ENCODE data around the gene DPYD.
A peak's percentile ranks its signal among the peaks of the same experiment; 100 is the strongest.

DPYD gene

GRCh38 chr1:97677702-97678101 is 243.1 kb downstream of the DPYD start:
- DNase-seq (ENCODE audit: low spot score), result no peak
- H3K27ac ChIP-seq, result no peak overlapping the region
- TF ChIP-seq, protein P1, sequence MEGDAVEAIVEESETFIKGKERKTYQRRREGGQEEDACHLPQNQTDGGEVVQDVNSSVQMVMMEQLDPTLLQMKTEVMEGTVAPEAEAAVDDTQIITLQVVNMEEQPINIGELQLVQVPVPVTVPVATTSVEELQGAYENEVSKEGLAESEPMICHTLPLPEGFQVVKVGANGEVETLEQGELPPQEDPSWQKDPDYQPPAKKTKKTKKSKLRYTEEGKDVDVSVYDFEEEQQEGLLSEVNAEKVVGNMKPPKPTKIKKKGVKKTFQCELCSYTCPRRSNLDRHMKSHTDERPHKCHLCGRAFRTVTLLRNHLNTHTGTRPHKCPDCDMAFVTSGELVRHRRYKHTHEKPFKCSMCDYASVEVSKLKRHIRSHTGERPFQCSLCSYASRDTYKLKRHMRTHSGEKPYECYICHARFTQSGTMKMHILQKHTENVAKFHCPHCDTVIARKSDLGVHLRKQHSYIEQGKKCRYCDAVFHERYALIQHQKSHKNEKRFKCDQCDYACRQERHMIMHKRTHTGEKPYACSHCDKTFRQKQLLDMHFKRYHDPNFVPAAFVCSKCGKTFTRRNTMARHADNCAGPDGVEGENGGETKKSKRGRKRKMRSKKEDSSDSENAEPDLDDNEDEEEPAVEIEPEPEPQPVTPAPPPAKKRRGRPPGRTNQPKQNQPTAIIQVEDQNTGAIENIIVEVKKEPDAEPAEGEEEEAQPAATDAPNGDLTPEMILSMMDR (conservative IDR thresholded peaks at IDR 0.05; ENCODE audit: low read depth), result no peak
- ChIA-PET CTCF (no interaction called here), POLR2A (ENCODE audit: low non-redundant PET) (no interaction called here)

- ChIA-PET POLR2A (ENCODE audit: low non-redundant PET) (no interaction called here), CTCF (no interaction called here)
- TF ChIP-seq, protein P1 (conservative IDR thresholded peaks at IDR 0.05; ENCODE audit: low read depth), result no peak
- no peak overlapping the region for H3K27ac ChIP-seq
- DNase-seq (ENCODE audit: low spot score), result no peak
Measured at GRCh38 chr1:97674517-97674916, 246.3 kb downstream of the DPYD start.

DNA sequence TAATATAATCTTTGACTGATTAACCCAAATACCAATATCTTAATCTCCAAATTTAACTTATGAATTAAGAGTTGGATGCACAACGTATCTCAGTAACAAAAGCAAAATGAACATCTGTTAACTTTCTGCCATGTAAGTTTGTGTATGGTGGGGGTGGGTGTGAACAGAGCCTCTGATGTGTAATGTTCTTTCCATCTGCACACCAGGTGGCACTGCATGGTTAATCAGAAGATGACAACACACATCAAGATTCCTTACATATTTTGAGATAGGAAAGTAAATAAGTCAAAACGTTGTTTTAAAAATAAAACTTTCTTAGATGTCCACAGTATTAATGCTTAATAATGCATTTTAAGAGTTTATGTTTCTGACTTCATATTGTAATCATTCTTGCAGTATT is 251.9 kb downstream of the DPYD start:
- TF ChIP-seq, protein P1 (conservative IDR thresholded peaks at IDR 0.05; ENCODE audit: low read depth), result peak; percentile 18; the same call in 1 of the 2 replicates
- no peak overlapping the region for H3K27ac ChIP-seq
- ChIA-PET POLR2A (ENCODE audit: low non-redundant PET) (no interaction called here), CTCF (interaction anchor here (0.5 kb wide), 1 partner anchor 689 kb away, joined by 3 read pairs; no protein-coding TSS in a partner anchor)
- peak; percentile 25 for DNase-seq (ENCODE audit: low spot score)

- DNase-seq (ENCODE audit: low spot score), result no peak
- CTCF ChIA-PET, result interaction anchor here (0.6 kb wide), 1 partner anchor 74 kb away, joined by 3 read pairs; no protein-coding TSS in a partner anchor
Measured at GRCh38 chr1:97660431-97661105, 260.3 kb downstream of the DPYD start.

GRCh38 chr1:97654876-97655585 is 265.8 kb downstream of the DPYD start:
- H3K27ac ChIP-seq, result no peak overlapping the region
- TF ChIP-seq, protein P1 (conservative IDR thresholded peaks at IDR 0.05; ENCODE audit: low read depth), result no peak
- ChIA-PET CTCF (interaction anchor here (0.6 kb wide), 1 partner anchor 1141 kb away, joined by 4 read pairs; no protein-coding TSS in a partner anchor), POLR2A (ENCODE audit: low non-redundant PET) (no interaction called here)
- DNase-seq (ENCODE audit: low spot score), result no peak

More at GRCh38 chr1:97660431-97661105, 260.3 kb downstream of the DPYD start:
- TF ChIP-seq, protein P1 (conservative IDR thresholded peaks at IDR 0.05; ENCODE audit: low read depth), result no peak
- POLR2A ChIA-PET (ENCODE audit: low non-redundant PET), result no interaction called here
- H3K27ac ChIP-seq, result no peak overlapping the region

DNA sequence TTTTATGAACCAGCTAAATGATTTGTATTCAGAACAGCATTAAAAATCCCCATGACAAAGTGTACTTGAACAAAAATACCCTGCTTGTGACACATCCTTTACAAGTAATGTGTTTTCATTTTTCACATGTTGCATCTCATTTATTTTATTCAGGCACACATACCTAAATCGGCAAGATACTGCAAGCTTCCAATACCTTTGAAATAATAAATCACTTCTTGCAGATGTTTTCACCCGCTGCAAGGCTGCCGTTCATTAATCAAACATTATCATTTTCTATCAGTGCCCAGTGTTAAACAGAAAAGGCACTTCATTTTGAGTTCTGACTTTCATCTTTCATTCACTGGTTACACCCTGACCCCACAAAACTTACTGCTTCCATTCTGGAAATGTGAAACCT is 269.6 kb downstream of the DPYD start:
- TF ChIP-seq, protein P1 (conservative IDR thresholded peaks at IDR 0.05; ENCODE audit: low read depth), result no peak
- no peak for DNase-seq (ENCODE audit: low spot score)
- no peak overlapping the region for H3K27ac ChIP-seq
- POLR2A ChIA-PET (ENCODE audit: low non-redundant PET), result no interaction called here
- CTCF ChIA-PET, result no interaction called here
